GM12874 (cell line): ENCODE results near the gene MC3R.

Experiments
- TF ChIP-seq, protein P1 (sequence below): IDR thresholded peaks from 2 replicates; pipeline ENCODE4 v1.5.1; 2011; ENCODE audit warnings: low read depth, mild to moderate bottlenecking, control low read depth, low read length, moderate library complexity; ENCODE audit not compliant: insufficient read depth

Gene MC3R

DNA sequence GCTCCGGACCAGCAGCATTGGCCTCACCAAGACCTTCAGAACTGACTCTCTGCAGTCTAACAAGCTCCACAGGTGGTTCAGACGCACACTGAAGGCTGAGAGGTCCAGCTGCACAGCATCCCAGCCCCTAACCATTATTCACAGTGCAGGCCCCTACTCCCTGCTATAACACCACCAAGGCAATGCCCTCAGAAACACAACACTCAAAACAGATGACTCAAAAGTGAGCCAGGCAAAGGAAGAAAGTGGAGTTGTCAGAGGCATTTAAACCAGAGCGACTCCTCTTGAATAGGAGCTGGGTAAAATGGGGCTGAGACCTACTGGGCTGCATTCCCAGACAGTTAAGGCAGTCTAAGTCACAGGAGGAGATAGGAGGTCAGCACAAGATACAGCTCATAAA is 20.5 kb upstream of the MC3R start:
- TF ChIP-seq, protein P1, sequence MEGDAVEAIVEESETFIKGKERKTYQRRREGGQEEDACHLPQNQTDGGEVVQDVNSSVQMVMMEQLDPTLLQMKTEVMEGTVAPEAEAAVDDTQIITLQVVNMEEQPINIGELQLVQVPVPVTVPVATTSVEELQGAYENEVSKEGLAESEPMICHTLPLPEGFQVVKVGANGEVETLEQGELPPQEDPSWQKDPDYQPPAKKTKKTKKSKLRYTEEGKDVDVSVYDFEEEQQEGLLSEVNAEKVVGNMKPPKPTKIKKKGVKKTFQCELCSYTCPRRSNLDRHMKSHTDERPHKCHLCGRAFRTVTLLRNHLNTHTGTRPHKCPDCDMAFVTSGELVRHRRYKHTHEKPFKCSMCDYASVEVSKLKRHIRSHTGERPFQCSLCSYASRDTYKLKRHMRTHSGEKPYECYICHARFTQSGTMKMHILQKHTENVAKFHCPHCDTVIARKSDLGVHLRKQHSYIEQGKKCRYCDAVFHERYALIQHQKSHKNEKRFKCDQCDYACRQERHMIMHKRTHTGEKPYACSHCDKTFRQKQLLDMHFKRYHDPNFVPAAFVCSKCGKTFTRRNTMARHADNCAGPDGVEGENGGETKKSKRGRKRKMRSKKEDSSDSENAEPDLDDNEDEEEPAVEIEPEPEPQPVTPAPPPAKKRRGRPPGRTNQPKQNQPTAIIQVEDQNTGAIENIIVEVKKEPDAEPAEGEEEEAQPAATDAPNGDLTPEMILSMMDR, result no peak

DNA sequence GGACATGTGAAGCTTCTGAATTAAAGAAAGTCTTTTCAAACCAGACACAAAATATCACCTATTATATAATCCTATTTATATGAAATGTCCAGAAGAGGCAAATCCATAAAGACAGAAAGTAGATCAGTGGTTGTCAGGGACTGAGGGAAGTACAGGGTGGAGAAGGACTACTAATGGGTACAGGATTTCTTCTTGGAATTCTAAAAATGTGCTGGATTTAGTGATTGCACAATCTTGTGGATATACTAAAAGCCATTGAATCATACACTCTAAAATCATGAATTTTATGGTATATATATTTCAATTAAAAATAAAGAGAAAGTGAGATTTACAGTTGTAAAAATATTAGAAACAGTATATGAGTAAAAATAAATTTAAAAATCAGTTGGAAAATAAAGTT is 18.7 kb upstream of the MC3R start:
- TF ChIP-seq, protein P1, result no peak

DNA sequence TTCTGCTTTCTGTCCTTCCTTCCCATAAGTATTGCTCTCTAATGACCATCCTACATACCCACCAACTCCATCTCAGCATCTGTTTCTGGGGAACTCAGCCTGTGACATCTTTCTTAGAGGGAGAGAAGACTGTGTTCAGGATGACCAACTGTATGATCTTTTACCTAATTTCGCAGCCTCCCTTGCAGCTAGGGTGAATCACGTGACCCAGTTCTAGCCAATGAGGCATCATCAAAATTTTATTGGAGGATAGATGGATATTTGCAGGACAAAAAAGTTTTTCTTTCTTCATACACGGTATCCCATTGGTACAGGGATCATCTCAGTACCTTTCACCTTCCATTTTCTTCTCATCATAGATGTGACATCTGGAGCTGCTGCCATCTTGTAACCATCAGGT is 14.4 kb upstream of the MC3R start:
- TF ChIP-seq, protein P1, result no peak

DNA sequence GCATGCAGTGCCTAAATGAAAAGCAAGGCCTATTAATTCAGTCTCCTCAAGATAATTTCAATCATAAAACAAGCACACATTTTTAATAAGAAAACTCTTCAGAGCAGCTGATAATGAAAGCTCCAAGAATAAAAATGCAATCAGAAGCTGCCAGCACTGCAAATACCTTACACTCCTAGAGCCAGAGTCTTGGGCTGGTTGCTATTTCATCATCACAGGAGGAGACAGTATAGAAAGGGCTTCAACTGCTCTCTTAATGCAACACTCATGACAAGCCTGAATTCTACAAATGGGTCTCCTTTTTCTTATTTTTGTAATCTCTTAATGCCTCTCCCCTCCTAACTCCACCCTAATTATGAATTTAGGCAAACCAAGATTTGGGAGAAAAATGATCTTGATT is 11.2 kb upstream of the MC3R start:
- TF ChIP-seq, protein P1, result no peak

DNA sequence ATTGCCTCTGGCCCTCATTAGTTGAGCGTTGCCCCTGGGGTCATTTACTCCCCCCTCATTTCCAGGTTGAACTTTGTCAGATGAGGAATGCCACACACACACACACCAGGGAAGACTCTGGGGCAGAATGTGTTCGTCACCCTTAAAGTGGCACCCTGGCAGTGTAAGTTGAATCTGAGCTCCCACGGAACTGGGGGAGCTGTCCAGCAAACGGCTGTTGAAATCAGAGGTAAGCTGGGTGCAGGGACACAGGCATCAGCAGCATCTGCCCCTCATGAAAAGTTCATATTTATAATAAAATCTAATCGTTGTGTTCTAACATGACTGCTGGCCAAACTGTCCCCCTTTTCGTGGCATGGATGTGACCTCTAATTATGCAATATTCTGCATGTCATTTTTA is 4.3 kb upstream of the MC3R start:
- TF ChIP-seq, protein P1, result no peak

DNA sequence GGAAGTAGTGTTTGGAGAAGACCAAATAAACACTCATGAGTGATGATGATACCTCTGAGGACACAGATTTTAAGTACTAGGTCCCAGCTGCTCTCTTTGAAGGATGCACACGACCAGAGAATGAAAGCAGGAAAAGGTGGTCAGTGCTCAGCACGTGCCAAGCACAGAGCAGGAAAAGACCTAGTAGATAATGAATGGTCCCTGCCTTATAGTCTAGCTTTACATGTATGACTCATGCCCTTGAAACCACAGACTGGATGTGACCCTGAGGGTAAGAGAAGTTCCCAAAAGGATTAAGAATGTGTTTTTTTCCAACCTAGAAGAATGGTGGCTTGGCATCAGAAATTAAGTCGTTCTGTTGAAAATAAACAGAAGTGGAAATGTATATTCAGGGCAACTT is 2.8 kb upstream of the MC3R start:
- TF ChIP-seq, protein P1, result no peak

DNA sequence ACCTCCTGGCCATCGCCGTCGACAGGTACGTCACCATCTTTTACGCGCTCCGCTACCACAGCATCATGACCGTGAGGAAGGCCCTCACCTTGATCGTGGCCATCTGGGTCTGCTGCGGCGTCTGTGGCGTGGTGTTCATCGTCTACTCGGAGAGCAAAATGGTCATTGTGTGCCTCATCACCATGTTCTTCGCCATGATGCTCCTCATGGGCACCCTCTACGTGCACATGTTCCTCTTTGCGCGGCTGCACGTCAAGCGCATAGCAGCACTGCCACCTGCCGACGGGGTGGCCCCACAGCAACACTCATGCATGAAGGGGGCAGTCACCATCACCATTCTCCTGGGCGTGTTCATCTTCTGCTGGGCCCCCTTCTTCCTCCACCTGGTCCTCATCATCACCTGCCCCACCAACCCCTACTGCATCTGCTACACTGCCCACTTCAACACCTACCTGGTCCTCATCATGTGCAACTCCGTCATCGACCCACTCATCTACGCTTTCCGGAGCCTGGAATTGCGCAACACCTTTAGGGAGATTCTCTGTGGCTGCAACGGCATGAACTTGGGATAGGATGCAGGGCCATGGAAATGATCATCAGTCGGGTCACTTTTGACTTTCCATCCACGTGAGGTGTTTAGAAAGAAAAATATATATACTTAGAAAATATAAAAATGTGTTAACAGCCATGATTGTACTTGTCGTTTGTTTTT is 868 bp downstream of the MC3R start:
- TF ChIP-seq, protein P1, result peak; percentile 80
